Heart left ventricle (tissue), 13 donors: Measurements from ENCODE around the gene SCYGR3.
"Not testable (repeated sequence)": the region's sequence is repeated elsewhere in the genome, so short reads cannot be mapped to it uniquely, and the experiment has no call there.

ENCODE experiments used
- POLR2A ChIP-seq, 2 donors: fragments of 450-650 bp; IDR thresholded peaks; one replicate each; pipeline ENCODE4 v1.6.1; 2017; ENCODE audit warnings: antibody characterized with exemption in 2 of 2, mild to moderate bottlenecking in 2 of 2, moderate library complexity in 2 of 2
- TF ChIP-seq, protein P1 (sequence below), 12 donors: fragments of 200-600 bp; sonication (generic) in 4 of 12; IDR thresholded peaks; one replicate each; pipeline versions ENCODE4 v1.5.0 to v1.8.0; 2018 to 2022; ENCODE audit warnings: antibody characterized with exemption in 12 of 12, mild to moderate bottlenecking in 5 of 12
- donor health status: ischemic (EF 13 %, LVEDD 7.1; RV severe dilation, severe dysfunction).
- donor health status: DM: no; HTN: yes; CAD: no.
- donor health status: DM: no; HTN: no; CAD: no.
- donor health status: ischemic (EF 25% LVEDD 6.9; RV normal size, moderate dysfunction).
- donor health status: ischemic (EF 25% LVEDD 5.7; RV mildly dilated, moderate dysfunction).
- donor health status: ischemic (EF 35%, LVEDD 5.7; RV mildly dilated, moderate dysfunction).
- donor health status: nonischemic (EF 11% LVEDD 7.7; RV severe dilation, severe dysfunction).
- donor health status: DM: yes; HTN: yes; CAD: no.
- donor health status: PGD.
- donor health status: ischemic (EF 29% LVEDD 5.4; RV normal size, mild dysfunction).
- donor health status: nonischemic (EF 23%, LVEDD 6.1; RV moderate dilation, normal function).

DNA sequence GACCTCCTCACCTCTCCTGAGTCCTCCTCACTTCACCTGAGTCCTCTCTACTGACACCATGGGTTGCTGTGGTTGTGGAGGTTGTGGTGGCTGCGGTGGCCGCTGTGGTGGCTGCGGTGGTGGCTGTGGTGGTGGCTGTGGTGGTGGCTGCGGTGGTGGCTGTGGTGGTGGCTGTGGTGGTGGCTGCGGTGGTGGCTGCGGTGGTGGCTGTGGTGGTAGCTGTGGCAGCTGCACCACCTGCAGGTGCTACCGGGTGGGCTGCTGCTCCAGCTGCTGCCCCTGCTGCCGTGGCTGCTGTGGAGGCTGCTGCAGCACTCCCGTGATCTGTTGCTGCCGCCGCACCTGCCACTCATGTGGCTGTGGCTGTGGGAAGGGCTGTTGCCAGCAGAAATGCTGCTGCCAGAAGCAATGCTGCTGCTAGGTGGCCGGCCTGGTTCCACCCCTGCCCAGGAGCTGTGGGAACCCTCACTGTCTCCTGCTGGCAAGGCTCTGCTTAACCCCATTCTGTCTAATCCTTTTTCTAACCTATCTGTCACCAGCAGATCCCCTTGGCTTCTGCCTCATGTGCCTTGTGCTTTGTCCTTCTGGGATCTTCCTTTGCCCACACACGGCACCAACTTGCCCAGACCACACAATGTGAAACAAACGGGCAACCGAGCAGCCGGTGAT is 15.7 kb downstream of the SCYGR3 start, which contains the start of gene SCYGR2:
- TF ChIP-seq, protein P1, sequence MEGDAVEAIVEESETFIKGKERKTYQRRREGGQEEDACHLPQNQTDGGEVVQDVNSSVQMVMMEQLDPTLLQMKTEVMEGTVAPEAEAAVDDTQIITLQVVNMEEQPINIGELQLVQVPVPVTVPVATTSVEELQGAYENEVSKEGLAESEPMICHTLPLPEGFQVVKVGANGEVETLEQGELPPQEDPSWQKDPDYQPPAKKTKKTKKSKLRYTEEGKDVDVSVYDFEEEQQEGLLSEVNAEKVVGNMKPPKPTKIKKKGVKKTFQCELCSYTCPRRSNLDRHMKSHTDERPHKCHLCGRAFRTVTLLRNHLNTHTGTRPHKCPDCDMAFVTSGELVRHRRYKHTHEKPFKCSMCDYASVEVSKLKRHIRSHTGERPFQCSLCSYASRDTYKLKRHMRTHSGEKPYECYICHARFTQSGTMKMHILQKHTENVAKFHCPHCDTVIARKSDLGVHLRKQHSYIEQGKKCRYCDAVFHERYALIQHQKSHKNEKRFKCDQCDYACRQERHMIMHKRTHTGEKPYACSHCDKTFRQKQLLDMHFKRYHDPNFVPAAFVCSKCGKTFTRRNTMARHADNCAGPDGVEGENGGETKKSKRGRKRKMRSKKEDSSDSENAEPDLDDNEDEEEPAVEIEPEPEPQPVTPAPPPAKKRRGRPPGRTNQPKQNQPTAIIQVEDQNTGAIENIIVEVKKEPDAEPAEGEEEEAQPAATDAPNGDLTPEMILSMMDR (IDR thresholded peaks at IDR 0.05): not testable (repeated sequence)
- not testable (repeated sequence) for TF ChIP-seq POLR2A (IDR thresholded peaks at IDR 0.05)
